Erythroblast (primary cell): ENCODE measurements around the gene ZKSCAN4.

ENCODE experiments used
- GATA1 ChIP-seq: IDR thresholded peaks from 2 replicates; pipeline ENCODE4 v1.6.1; 2011; ENCODE audit warnings: low read depth, mild to moderate bottlenecking, control low read depth, low read length, moderate library complexity
- POLR2A ChIP-seq: IDR thresholded peaks from 2 replicates; pipeline ENCODE4 v1.6.1; 2011; ENCODE audit warnings: mild to moderate bottlenecking, low read length

- TF ChIP-seq POLR2A (no peak), GATA1 (no peak)
These were observed 3.2 kb downstream of the ZKSCAN4 start for GRCh38 chr6:28248916-28249315.
